ENCODE measurements around the gene R3HCC1L. TPM values are rescaled to one million over a fixed set of nuclear protein-coding genes. Genes with fewer than 3 reads are reported as not detected.

The R3HCC1L gene
- total RNA-seq, 4 donors from 2014 or later, result 16.4 to 22.3 (median 18.8) TPM

DNA sequence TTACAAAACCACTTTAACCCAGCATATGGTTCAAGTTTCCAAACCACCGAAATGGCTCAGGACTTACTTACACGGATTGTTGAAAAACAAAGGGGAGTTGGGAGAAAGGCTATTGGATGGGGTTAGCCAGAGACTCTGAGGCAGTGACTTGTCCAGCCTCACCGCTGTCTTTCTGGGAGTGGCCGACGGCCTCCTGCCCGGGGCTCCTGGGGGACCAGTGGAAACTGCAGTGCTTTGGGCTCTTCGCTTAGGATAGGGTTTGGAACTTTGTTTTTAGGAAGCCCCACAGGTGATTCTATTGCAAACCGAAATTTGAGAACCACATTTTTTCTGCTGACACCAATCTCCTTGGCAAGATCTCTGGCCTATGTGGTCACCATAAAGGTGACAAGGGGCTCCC, 38.1 kb upstream of the R3HCC1L start:
- Histone ChIP-seq H3K27ac (no peak overlapping the region), H3K27me3 (no peaks in the 10 kb centered on the region), H3K4me1 (no peaks in the 10 kb centered on the region), H3K36me3 (no peaks in the 10 kb centered on the region), H3K9me3 (no peaks in the 10 kb centered on the region), H3K4me3 (no peak overlapping the region)
- DNase-seq, result no peak
- TF ChIP-seq POLR2A (IDR thresholded peaks at IDR 0.05), result no peak
- TF ChIP-seq, protein P1, sequence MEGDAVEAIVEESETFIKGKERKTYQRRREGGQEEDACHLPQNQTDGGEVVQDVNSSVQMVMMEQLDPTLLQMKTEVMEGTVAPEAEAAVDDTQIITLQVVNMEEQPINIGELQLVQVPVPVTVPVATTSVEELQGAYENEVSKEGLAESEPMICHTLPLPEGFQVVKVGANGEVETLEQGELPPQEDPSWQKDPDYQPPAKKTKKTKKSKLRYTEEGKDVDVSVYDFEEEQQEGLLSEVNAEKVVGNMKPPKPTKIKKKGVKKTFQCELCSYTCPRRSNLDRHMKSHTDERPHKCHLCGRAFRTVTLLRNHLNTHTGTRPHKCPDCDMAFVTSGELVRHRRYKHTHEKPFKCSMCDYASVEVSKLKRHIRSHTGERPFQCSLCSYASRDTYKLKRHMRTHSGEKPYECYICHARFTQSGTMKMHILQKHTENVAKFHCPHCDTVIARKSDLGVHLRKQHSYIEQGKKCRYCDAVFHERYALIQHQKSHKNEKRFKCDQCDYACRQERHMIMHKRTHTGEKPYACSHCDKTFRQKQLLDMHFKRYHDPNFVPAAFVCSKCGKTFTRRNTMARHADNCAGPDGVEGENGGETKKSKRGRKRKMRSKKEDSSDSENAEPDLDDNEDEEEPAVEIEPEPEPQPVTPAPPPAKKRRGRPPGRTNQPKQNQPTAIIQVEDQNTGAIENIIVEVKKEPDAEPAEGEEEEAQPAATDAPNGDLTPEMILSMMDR (IDR thresholded peaks at IDR 0.05), result no peak

DNA sequence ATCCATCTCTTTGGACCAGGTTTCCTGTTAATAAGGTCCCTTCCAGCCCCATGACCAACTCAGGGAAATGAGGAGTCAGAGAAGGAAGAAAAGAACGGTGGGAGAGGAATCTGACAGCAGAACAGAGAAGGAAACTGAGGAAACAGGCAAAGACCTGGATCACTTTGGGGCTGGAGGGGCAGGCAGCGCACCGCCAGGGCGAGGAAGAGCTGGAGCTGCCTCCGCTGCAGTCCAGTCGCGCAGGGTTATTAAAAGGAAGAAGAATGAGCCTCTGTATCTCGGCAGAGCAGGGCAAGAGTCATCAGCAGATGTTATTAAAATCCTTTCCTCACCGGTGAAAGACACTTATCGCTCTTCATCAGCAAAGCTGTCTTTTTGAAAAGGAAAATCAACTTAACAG, 37.7 kb upstream of the R3HCC1L start:
- Histone ChIP-seq H3K27ac (no peak overlapping the region), H3K36me3 (no peaks in the 10 kb centered on the region), H3K4me1 (no peaks in the 10 kb centered on the region), H3K9me3 (no peaks in the 10 kb centered on the region), H3K27me3 (no peaks in the 10 kb centered on the region), H3K4me3 (no peak overlapping the region)
- DNase-seq, result no peak
- TF ChIP-seq POLR2A (IDR thresholded peaks at IDR 0.05), result no peak
- TF ChIP-seq, protein P1 (IDR thresholded peaks at IDR 0.05), result no peak

DNA sequence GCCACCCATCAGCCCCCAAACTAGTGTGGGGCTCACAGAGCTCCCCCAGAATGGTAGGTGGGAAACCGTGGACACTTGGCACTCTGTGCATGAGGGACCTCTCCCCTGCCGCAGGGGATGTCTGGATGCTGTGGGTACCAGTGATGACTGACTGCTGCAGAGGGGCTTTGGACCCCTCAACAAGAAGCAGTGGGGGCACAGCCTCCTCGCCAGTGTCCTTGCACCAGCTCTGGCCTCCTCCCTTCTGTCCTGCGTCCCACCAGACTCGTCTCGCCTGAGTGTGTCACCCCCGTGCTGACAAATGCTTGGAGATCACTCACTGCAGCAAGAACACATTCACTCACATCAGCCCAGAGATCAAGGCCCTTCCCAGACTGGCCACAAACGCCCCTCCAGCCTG, 37.3 kb upstream of the R3HCC1L start:
- Histone ChIP-seq H3K4me3 (no peak overlapping the region), H3K36me3 (no peaks in the 10 kb centered on the region), H3K9me3 (no peaks in the 10 kb centered on the region), H3K27ac (no peak overlapping the region), H3K4me1 (no peaks in the 10 kb centered on the region), H3K27me3 (no peaks in the 10 kb centered on the region)
- no peak for DNase-seq
- TF ChIP-seq POLR2A (IDR thresholded peaks at IDR 0.05), result no peak
- TF ChIP-seq, protein P1 (IDR thresholded peaks at IDR 0.05), result no peak

DNA sequence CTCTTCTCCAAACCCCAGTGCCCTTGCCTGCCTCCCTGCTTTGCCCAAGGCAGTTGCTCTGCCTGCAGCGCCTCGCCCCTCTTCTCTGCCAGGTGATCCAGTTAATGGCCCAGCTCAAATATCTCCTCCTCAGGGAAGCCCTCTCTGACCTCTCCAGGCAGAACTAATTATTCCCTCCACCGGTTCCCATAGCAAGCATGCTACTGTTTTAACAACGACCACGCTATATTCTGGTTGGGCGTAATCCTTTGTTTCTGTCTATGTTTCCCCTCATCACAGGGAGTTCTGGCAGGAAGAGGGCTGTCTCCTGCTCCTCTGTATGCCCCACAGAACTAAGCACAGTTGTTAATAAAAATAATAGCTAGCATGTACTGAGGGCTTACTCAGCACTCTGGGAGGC, 36.8 kb upstream of the R3HCC1L start:
- Histone ChIP-seq H3K4me1 (no peaks in the 10 kb centered on the region), H3K27me3 (no peaks in the 10 kb centered on the region), H3K36me3 (no peaks in the 10 kb centered on the region), H3K4me3 (no peak overlapping the region), H3K9me3 (no peaks in the 10 kb centered on the region), H3K27ac (no peak overlapping the region)
- DNase-seq, result no peak
- TF ChIP-seq, protein P1 (IDR thresholded peaks at IDR 0.05), result no peak

DNA sequence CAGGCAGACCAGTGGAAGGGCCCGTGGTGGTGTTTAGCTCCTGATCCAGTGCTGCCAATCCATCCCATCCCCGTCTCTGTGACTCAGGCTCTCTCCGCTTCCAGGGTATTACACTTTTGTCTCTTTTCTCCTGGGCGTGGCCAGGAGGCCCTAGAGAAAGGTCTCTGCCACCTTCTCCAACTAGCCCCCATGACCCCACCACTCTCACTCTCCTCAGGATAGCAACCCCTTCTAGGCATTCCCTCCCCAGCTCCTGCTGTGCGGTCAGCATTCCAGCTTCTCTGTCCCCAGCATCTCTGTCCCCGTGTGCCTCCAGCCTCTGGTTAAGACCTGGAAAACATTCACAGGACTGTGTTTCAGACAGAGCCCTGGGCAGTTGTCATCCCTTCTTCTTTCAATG, 36.2 kb upstream of the R3HCC1L start:
- Histone ChIP-seq H3K27ac (no peak overlapping the region), H3K36me3 (no peaks in the 10 kb centered on the region), H3K9me3 (no peaks in the 10 kb centered on the region), H3K4me1 (no peaks in the 10 kb centered on the region), H3K27me3 (no peaks in the 10 kb centered on the region), H3K4me3 (no peak overlapping the region)
- DNase-seq, result no peak
- TF ChIP-seq POLR2A (IDR thresholded peaks at IDR 0.05), result no peak
- TF ChIP-seq, protein P1 (IDR thresholded peaks at IDR 0.05), result no peak

DNA sequence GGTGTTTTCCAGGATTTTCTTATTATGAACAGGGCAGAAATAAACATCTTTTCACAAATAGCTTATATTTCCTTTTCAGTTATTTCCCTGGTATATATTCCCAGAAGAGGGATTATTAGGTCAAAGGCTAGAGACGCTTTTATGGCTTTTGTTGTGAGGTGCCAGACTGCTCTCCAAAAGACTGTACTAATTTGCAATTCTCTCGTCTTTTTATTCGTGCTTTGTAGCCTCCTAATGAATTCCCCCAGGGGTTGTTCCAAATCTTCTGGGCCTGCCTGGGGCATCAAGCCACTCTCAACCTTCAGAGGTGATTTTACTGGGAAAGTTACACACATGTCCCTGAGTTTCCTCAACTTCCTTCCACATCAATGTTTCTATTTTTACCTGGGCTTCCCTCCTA, 34.0 kb upstream of the R3HCC1L start:
- H3K27me3 ChIP-seq, result no peaks in the 10 kb centered on the region
- no peak overlapping the region for H3K4me3 ChIP-seq
- no peak for DNase-seq
- H3K27ac ChIP-seq, result no peak overlapping the region
- no peaks in the 10 kb centered on the region for H3K36me3 ChIP-seq
- no peaks in the 10 kb centered on the region for H3K9me3 ChIP-seq
- TF ChIP-seq, protein P1 (IDR thresholded peaks at IDR 0.05), result no peak
- no peak for TF ChIP-seq POLR2A (IDR thresholded peaks at IDR 0.05)
- H3K4me1 ChIP-seq, result no peaks in the 10 kb centered on the region

All from Peyer's patch (tissue), 4 donors.